ENCODE data around the gene NOSTRIN.

GRCh38 chr2:168889635-168890005 lies 87.2 kb downstream of the NOSTRIN start:
- no peak for TF ChIP-seq CTCF (IDR thresholded peaks at IDR 0.05; ENCODE audit: insufficient read depth, low read length, poor library complexity, severe bottlenecking)
- no peak for TF ChIP-seq EZH2phosphoT487 (conservative IDR thresholded peaks at IDR 0.05; ENCODE audit: low read length)

All from SU-DHL-6 (cell line).